ENCODE measurements around the gene SERINC2.
A peak's percentile ranks its signal among the peaks of the same experiment; 100 is the strongest.

Gene SERINC2

DNA sequence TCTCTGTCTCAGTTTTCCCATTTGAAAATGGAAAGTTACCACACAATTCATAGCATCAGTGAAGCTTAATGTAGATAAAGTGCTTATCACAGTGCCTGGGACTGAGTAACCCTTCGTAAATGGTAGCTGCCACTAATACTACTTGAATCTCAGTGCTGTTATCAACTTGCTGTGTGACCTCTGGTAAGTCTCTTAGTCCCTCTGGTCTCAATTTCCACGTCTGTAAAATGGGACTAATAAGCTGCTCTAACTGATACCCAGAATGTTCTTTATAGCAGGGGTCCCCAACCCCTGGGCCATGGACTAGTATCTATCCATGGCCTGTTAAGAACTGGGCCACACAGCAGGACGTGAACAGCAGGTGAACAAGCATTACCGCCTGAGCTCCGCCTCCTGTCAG, 7.7 kb downstream of the SERINC2 start:
- no peak for DNase-seq (ENCODE audit: low read depth in 2 of 2)
- TF ChIP-seq, protein P1, sequence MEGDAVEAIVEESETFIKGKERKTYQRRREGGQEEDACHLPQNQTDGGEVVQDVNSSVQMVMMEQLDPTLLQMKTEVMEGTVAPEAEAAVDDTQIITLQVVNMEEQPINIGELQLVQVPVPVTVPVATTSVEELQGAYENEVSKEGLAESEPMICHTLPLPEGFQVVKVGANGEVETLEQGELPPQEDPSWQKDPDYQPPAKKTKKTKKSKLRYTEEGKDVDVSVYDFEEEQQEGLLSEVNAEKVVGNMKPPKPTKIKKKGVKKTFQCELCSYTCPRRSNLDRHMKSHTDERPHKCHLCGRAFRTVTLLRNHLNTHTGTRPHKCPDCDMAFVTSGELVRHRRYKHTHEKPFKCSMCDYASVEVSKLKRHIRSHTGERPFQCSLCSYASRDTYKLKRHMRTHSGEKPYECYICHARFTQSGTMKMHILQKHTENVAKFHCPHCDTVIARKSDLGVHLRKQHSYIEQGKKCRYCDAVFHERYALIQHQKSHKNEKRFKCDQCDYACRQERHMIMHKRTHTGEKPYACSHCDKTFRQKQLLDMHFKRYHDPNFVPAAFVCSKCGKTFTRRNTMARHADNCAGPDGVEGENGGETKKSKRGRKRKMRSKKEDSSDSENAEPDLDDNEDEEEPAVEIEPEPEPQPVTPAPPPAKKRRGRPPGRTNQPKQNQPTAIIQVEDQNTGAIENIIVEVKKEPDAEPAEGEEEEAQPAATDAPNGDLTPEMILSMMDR (IDR thresholded peaks at IDR 0.05; ENCODE audit: low read depth, low read length): no peak
- H3K4me3 ChIP-seq (replicated peaks in 1 of 2; ENCODE audit: low read depth in 2 of 2, low read length in 2 of 2): no peak overlapping the region

DNA sequence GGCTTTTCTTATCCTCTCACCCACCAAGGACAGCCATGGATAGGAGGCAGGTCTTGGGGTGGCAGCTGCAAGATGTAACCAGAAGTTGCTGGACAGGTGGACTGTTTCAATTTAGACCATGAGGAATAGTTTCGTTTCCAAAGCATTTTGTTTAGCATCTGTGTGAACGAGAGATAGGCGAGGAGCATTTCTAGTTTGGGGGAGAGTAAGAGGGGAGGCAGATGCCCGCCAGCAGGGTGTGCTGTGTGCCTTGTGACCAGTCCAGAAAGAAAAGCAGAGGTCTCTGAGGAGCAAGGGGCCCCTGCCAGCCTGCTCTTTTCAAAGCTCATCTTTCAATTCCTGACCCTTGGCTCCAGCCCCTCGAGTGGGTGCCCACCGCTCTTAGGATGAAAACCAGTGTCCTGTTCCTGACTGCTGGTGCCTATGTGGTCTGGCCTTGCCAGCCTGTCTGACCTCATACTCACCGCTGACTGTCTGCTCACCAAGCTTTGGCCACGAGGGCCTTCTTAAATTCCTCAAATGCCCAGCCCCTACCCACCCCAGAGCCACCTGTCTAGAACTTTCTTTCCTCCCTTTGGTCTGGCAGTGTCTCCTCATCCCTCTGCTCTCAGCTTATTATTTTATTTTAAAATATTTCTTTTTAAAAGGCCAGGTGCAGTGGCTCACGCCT, 8.5 kb downstream of the SERINC2 start:
- TF ChIP-seq, protein P1 (IDR thresholded peaks at IDR 0.05; ENCODE audit: low read depth, low read length): peak; percentile 39
- DNase-seq (ENCODE audit: low read depth in 2 of 2): peak in 1 of 2 donors; percentile 34
- no peak overlapping the region for H3K4me3 ChIP-seq (replicated peaks in 1 of 2; ENCODE audit: low read depth in 2 of 2, low read length in 2 of 2)

DNA sequence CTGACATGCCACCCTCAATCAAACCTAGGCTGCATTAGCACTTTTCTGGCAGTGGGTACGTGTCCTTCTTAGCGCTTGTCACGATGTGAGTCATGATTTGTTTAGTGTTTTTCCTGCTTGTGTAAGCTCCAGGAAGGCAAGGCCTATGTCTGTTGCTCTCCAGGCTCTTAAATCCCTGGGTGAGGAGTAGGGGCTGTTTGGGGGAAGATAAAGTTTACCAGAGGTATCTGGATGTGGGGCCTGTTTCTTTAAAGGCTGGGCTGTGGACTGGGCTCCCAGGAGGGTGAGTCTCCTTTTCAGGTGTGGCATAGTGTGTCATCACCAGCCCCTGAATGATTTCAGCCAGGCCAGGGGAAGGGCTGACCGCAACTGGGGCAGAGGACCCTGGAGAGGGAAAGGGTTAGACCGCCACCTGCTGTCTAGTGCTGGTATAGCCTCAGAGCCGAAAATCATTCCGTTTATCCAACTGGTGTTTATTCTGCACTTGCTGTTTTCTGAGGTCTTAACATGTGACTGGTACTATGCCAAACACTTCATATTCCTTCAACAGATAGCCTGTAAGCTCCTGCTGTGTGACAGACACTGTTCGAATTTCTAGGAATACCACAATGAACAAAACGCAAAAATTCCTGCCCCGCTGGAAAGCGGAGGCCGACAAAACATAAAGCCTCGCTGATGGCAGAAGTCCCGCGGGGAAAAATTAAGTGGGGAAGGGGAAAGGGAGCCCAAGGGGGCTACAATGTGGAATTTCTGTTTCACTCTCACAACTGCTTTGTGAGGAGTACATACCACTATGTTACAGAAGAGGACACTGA, 9.7 kb downstream of the SERINC2 start:
- DNase-seq (ENCODE audit: low read depth in 2 of 2): peak; percentile 68 to 94
- TF ChIP-seq, protein P1 (IDR thresholded peaks at IDR 0.05; ENCODE audit: low read depth, low read length): peak; percentile 98
- H3K4me3 ChIP-seq (replicated peaks in 1 of 2; ENCODE audit: low read depth in 2 of 2, low read length in 2 of 2): no peak overlapping the region

DNA sequence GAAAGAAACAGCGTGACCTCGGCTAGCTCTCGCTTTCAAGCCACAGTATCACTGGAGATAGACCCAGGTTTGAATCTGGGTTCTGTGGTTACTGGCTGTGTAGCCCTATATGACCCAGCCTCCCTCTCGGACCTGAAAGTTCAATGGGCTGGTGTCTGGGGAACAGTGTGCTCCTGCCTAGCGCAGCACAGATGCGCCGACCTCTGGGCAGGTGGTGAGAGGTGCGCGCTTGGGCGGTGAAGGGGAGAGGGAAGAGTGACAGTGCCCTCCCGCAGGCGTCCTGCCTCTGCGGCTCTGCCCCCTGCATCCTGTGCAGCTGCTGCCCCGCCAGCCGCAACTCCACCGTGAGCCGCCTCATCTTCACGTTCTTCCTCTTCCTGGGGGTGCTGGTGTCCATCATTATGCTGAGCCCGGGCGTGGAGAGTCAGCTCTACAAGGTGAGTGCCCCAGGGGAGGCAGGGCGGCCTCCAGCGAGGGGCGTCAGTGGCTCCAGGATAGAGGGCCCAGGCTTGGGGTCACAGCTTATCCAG, 10.5 kb downstream of the SERINC2 start:
- no peak overlapping the region for H3K4me3 ChIP-seq (replicated peaks in 1 of 2; ENCODE audit: low read depth in 2 of 2, low read length in 2 of 2)
- TF ChIP-seq, protein P1 (IDR thresholded peaks at IDR 0.05; ENCODE audit: low read depth, low read length): no peak
- no peak for DNase-seq (ENCODE audit: low read depth in 2 of 2)

DNA sequence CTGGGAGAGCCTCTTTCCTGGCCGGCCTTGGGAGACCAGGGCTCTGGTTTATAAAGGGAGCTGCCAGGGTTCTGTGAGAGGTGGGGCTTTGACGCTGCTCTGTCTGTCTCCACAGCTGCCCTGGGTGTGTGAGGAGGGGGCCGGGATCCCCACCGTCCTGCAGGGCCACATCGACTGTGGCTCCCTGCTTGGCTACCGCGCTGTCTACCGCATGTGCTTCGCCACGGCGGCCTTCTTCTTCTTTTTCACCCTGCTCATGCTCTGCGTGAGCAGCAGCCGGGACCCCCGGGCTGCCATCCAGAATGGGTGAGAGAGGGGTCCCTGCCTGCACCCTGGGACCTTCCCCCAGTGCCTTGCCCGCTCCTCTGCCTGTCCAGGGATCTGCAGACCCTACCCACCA, 11.6 kb downstream of the SERINC2 start:
- DNase-seq (ENCODE audit: low read depth in 2 of 2): no peak
- H3K4me3 ChIP-seq (replicated peaks in 1 of 2; ENCODE audit: low read depth in 2 of 2, low read length in 2 of 2): no peak overlapping the region
- TF ChIP-seq, protein P1 (IDR thresholded peaks at IDR 0.05; ENCODE audit: low read depth, low read length): no peak

DNA sequence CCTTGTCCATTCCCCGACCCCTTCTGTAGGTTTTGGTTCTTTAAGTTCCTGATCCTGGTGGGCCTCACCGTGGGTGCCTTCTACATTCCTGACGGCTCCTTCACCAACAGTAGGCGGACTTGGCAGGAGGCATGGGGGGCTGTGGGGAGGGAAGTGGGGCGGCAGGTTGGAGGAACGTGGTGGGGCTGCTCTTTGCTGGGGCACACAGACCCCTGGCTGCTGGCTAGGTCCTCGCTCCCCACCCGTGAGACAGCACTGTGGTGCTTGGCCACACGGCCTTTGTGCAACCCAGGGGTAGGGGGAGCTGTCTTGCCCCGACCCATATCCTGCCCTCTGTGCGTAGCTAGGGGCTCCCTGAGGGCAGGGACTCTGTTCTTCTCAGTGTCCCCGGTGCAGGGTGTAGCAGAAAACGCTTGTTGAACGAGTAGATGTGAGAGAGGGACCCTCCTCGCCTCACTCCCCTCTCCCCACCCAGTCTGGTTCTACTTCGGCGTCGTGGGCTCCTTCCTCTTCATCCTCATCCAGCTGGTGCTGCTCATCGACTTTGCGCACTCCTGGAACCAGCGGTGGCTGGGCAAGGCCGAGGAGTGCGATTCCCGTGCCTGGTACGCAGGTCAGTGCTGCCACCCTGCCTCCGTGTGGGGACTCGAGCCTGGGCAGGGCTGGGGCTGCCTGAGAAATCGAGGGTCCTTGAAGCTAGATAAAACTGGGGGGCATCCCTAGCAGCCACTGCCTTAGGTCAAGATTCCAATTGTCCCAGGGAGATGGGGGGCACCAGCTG, 12.5 kb downstream of the SERINC2 start:
- TF ChIP-seq, protein P1 (IDR thresholded peaks at IDR 0.05; ENCODE audit: low read depth, low read length): no peak
- H3K4me3 ChIP-seq (replicated peaks in 1 of 2; ENCODE audit: low read depth in 2 of 2, low read length in 2 of 2): no peak overlapping the region
- DNase-seq (ENCODE audit: low read depth in 2 of 2): no peak

All from cardiac fibroblast (primary cell).